ENCODE results near the gene MRFAP1.

MRFAP1 gene

DNA sequence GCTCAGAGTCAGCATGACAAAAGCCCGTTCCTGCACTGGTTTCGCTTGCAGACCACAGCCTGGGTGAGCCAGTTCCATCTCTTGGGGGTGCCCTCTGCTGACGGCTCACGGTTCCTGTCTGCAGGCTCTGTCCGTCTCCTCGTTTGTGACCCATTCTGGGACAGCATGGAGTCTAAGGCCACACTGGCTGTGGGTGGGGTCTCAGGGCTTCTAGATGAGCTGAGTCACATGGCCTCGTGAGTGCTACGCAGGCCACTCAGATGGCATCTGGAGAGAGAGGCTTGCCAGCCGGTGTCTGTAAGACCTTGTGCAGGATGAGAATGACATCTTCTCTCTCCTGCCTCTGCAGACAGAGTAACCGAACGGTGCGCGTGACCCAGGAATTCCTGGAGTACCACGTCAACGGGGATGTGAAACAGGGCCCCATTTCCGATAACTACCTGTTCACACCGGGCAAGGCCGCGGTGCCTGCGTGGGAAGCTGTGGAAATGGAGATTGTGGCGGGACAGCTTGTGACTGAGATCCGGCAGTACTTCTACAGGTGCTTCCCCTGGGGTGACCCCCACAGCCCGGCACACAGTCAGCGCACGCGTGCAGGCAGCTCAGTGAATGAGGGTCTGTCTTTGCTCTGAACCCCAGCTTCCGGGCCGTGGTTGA is 31.6 kb upstream of the MRFAP1 start:
- no peak for DNase-seq (ENCODE audit: low read depth, low spot score)
- no peak overlapping the region for H3K4me3 ChIP-seq (ENCODE audit: low read length)

- H3K4me3 ChIP-seq (ENCODE audit: low read length) = no peak overlapping the region
- peak; percentile 46 for DNase-seq (ENCODE audit: low read depth, low spot score)
These were observed 30.9 kb upstream of the MRFAP1 start for GRCh38 chr4:6609415-6610079.

DNA sequence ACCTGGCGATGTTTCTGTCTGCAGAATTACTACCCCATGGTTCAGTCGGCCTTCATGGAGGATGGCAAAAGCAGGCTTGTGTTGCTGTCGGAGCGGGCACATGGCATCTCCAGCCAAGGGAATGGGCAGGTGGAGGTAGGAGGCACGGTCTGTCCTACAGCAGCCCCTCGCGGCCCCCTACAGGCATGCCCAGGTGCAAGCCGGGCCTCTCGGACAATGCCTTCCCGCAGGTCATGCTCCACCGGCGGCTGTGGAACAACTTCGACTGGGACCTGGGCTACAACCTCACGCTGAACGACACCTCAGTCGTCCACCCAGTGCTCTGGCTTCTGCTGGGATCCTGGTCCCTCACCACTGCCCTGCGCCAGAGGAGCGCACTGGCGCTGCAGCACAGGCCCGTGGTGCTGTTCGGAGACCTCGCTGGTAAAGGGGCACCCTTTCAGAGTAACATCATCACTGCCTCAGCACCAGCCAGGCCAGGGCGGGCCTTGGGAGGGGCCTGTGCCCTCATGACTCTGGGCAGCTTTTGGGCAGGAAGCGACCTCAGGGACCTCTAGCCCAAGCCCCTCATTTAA is 29.5 kb upstream of the MRFAP1 start:
- H3K4me3 ChIP-seq (ENCODE audit: low read length) = no peak overlapping the region
- no peak for DNase-seq (ENCODE audit: low read depth, low spot score)

- DNase-seq (ENCODE audit: low read depth, low spot score) = no peak
- H3K4me3 ChIP-seq (ENCODE audit: low read length) = no peak overlapping the region
These were observed 27.4 kb upstream of the MRFAP1 start for GRCh38 chr4:6612961-6613675.

DNA sequence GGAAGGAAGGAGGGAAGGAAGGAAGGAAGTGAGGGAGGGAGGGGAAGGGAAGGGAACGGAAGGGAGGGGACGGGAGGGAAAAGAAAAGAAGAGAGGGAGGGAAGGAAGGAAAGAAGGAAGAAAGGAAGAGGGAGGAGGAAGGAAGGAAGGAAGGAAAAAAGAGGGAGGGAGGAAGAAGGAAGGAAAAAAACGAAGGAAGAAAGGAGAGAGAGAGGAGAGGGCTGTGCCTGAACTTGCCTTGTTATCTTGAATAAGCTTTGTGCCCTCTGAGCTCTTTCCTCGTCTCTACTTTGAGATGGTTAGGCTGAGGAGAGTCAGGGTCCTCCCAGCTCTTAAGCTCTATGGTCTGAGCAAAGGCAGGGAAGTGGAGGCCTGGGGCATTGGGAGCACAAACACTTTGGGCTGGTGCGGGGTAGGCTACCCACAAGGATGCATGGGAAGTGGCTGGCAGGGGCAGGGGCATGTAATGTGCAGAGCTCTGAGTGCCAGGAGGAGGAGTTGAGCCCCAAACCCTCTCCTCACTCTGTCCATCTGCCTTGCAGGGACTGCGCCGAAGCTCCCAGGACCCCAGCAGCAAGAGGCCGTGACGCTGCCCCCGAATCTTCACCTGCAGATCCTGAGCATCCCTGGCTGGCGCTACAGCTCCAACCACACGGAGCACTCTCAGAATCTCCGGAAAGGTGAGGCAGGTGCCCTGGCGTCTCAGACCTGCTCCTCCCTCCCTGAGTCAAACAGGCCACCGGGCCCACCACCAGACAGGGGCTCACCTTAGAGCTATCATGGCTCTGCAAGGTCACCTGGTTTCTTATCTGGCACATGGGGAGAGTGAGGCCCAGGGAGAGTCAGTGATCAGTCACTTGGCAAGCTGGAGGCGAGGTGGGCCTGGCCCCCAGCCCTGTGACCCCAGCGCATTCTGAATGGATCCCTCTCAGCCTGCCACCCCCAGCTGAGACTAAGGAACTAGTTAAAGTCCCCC is 26.5 kb upstream of the MRFAP1 start:
- no peak for DNase-seq (ENCODE audit: low read depth, low spot score)
- H3K4me3 ChIP-seq (ENCODE audit: low read length) = no peak overlapping the region

DNA sequence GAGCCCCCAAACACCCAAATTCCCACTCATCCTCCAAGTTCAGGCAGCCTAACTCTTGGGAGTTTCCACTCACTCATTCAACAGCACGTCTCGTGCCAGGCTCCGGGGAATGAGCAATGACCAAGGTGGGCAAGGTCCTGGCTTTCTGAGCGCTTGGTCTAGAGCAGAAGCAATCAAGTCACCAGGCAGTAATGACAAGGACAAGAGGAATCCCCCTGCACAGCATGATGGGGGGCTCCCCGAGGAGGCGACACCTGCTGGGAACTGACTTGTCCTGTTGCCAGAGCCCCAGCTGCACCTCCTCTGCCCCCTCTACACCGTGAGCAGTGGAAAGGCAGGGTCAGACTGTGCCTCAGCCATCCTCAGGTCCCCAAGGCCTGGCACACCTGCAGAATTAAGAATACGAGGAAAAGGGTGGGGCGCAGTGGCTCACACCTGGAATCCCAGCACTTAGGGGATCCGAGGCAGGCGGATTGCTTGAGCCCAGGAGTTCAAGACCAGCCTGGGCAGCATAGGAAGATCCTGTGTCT is 25.7 kb upstream of the MRFAP1 start:
- DNase-seq (ENCODE audit: low read depth, low spot score) = no peak
- H3K4me3 ChIP-seq (ENCODE audit: low read length) = no peak overlapping the region

- H3K4me3 ChIP-seq (ENCODE audit: low read length) = no peak overlapping the region
These were observed 24.1 kb upstream of the MRFAP1 start for GRCh38 chr4:6616087-6616995.

GRCh38 chr4:6617246-6617645 is 23.2 kb upstream of the MRFAP1 start:
- no peak overlapping the region for H3K4me3 ChIP-seq (ENCODE audit: low read length)
- no peak for DNase-seq (ENCODE audit: low read depth, low spot score)

More at GRCh38 chr4:6616087-6616995, 24.1 kb upstream of the MRFAP1 start:
- no peak for DNase-seq (ENCODE audit: low read depth, low spot score)

DNA sequence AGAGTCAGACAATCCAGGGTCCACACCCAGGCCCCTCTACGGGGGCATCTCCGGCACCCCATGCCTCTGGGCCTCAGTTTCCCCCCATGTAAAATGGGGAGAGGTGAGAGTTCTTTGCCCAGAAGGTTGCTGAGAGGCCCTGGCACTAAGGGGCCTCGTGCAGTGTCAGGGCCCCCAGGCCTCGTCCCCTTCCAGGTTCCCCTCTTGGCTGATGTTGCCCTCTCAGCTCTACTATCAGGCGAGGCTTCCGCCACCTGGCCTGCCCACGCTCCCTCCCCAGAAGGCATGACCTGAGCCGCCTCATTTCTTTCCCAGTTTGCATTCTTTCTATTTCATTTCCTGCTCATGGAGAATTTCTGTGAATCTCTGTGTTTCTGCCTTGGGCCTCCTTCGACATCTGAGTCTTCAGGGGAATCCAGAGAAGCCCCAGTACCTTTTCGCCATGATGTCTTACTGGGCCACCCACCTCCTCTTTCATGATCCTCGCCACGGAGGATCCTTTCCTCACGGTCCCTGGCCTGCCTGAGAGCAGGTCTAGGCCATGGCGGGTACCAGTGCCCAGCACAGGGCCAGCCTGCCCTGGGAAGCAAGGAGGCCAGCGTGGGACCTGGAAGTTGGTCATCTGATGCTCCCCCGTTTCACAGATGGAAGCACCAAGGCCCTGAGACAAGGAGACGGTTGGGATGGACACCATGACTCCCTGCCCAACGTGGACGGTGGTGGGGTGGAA is 21.9 kb upstream of the MRFAP1 start:
- H3K4me3 ChIP-seq (ENCODE audit: low read length) = no peak overlapping the region
- DNase-seq (ENCODE audit: low read depth, low spot score) = no peak

GRCh38 chr4:6619116-6619465 is 21.4 kb upstream of the MRFAP1 start:
- no peak overlapping the region for H3K4me3 ChIP-seq (ENCODE audit: low read length)
- no peak for DNase-seq (ENCODE audit: low read depth, low spot score)

GRCh38 chr4:6619466-6620255 is 20.8 kb upstream of the MRFAP1 start:
- no peak overlapping the region for H3K4me3 ChIP-seq (ENCODE audit: low read length)
- DNase-seq (ENCODE audit: low read depth, low spot score) = no peak

DNA sequence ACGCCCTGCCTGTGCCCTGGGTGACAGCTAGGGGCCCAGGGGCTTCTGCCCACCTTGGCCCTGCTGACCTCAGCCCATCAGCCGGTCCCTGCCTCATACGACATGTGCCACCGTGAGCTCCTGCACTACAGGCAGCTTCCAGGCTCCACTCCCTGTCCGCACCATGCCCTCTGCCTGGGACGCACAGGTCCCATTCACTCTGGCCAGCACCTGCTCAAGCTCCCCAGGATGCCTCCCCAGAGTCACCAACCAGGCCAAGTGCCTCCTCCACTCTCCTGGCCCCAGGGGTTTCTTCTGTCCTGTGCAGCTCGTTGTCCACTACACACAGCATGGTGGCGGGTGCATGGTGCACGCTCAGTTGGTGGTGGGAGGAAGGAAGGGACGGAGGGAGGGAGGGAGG is 20.2 kb upstream of the MRFAP1 start:
- H3K4me3 ChIP-seq (ENCODE audit: low read length) = no peak overlapping the region
- DNase-seq (ENCODE audit: low read depth, low spot score) = no peak

GRCh38 chr4:6620891-6621555 is 19.5 kb upstream of the MRFAP1 start:
- no peak overlapping the region for H3K4me3 ChIP-seq (ENCODE audit: low read length)
- DNase-seq (ENCODE audit: low read depth, low spot score) = no peak

DNA sequence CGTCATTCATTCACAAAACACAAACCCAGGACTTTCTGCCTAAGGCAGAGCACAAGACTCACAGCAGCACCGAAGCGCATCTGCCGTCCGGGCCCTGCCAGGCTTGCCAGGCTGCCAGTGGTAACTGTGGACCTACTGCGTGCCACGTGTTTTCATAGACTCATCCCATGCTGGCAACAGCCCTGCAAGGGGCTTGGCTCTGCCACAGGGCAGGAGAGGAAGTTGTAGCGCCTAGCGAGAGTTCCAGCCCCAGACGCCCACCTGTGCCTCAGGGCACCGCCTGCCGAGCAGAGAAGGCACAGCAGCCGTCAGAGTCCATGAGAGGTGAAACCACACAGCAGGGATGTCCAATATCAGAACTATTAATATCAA is 18.9 kb upstream of the MRFAP1 start:
- H3K4me3 ChIP-seq (ENCODE audit: low read length) = no peak overlapping the region
- DNase-seq (ENCODE audit: low read depth, low spot score) = no peak

- DNase-seq (ENCODE audit: low read depth, low spot score) = no peak
These were observed 17.7 kb upstream of the MRFAP1 start for GRCh38 chr4:6622744-6623143.

GRCh38 chr4:6625256-6625655 is 15.2 kb upstream of the MRFAP1 start:
- no peak for DNase-seq (ENCODE audit: low read depth, low spot score)
- no peak overlapping the region for H3K4me3 ChIP-seq (ENCODE audit: low read length)

More at GRCh38 chr4:6622744-6623143, 17.7 kb upstream of the MRFAP1 start:
- no peak overlapping the region for H3K4me3 ChIP-seq (ENCODE audit: low read length)

Measured in Jurkat, Clone E6-1 (cell line).